Stimulated activated effector memory CD8-positive, alpha-beta T cell treated with anti-CD3 and anti-CD28 coated beads, Interleukin-12 subunit alpha, Interleukin-12 subunit beta, amount 100 ng/mL, for 72 hours (primary cell): ENCODE data around the gene KRTAP25-1.
A peak's percentile ranks its signal among the peaks of the same experiment; 100 is the strongest.

ENCODE experiments used
- ATAC-seq: fragments of 150-1000 bp; cut with Tn5 transposase; 2 replicates; pipeline ENCODE4 v1.10.0; 2021
- DNase-seq, 2 donors: peaks; one replicate each; pipeline ENCODE4 v3.0.0; 2021 to 2022; ENCODE audit warnings: low spot score in 2 of 2
- H3K27ac Mint-ChIP-seq: one replicate; pipeline ENCODE4 v1.8.0; 2022; ENCODE audit warnings: mild to moderate bottlenecking, mixed read lengths
- H3K36me3 Mint-ChIP-seq: one replicate; pipeline ENCODE4 v1.8.0; 2022; ENCODE audit warnings: mild to moderate bottlenecking, mixed read lengths
- H3K4me1 Mint-ChIP-seq: one replicate; pipeline ENCODE4 v1.8.0; 2022; ENCODE audit warnings: mixed read lengths
- H3K4me3 Mint-ChIP-seq: one replicate; pipeline ENCODE4 v1.8.0; 2022; ENCODE audit warnings: mild to moderate bottlenecking, mixed read lengths
- H3K9me3 Mint-ChIP-seq: one replicate; pipeline ENCODE4 v1.8.0; 2022; ENCODE audit warnings: mixed read lengths

Gene KRTAP25-1

GRCh38 chr21:30289215-30289614, at the start of gene KRTAP25-1:
KRTAP25-1 (minus strand) TSS chr21:30289514; CDS start chr21:30289490, 24 bp downstream.
- Mint-ChIP-seq H3K4me1 (no peaks in the 10 kb centered on the region), H3K9me3 (peaks cover 5% of the 10 kb centered on the region), H3K27ac (no peak within 1 kb of the TSS), H3K36me3 (no peaks in the 10 kb centered on the region), H3K4me3 (no peak within 1 kb of the TSS)
- ATAC-seq (no peak), DNase-seq (no peak)

DNA sequence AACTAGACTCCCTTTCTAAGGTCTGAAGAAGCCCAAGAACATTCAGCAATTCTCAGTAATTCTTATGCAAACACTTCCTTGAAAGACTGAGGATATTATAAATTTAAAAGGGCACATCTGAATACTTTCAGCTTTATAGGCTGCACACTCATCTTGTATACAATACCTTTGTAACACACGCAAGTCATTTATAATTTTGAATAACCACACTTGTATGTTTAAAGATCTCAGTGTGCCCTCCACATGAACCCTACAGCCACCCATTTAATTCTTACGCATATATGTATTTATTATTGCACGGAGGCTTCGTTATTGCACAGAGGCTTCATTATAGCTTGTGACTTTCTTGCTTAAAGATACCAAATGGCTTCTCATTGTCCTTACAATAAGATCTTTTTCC, 49.4 kb upstream of the KRTAP25-1 start:
- no peak for ATAC-seq
- Mint-ChIP-seq H3K36me3 (no peaks in the 10 kb centered on the region), H3K4me3 (no peak overlapping the region), H3K9me3 (no peaks in the 10 kb centered on the region), H3K27ac (no peak overlapping the region), H3K4me1 (no peaks in the 10 kb centered on the region)
- DNase-seq = no peak

GRCh38 chr21:30337772-30338171, 48.5 kb upstream of the KRTAP25-1 start:
- no peaks in the 10 kb centered on the region for H3K9me3 Mint-ChIP-seq
- no peaks in the 10 kb centered on the region for H3K4me1 Mint-ChIP-seq
- H3K36me3 Mint-ChIP-seq = no peaks in the 10 kb centered on the region
- no peak overlapping the region for H3K27ac Mint-ChIP-seq
- no peak overlapping the region for H3K4me3 Mint-ChIP-seq
- DNase-seq (no peak), ATAC-seq (no peak)

GRCh38 chr21:30337276-30337744, 48.0 kb upstream of the KRTAP25-1 start, which contains the start of gene KRTAP27-1:
KRTAP27-1 (minus strand) TSS chr21:30337694; CDS start chr21:30337668, 26 bp downstream.
- Mint-ChIP-seq H3K4me3 (no peak within 1 kb of the TSS), H3K4me1 (no peaks in the 10 kb centered on the region), H3K9me3 (no peaks in the 10 kb centered on the region), H3K36me3 (no peaks in the 10 kb centered on the region), H3K27ac (no peak within 1 kb of the TSS)
- ATAC-seq (no peak), DNase-seq (no peak)

DNA sequence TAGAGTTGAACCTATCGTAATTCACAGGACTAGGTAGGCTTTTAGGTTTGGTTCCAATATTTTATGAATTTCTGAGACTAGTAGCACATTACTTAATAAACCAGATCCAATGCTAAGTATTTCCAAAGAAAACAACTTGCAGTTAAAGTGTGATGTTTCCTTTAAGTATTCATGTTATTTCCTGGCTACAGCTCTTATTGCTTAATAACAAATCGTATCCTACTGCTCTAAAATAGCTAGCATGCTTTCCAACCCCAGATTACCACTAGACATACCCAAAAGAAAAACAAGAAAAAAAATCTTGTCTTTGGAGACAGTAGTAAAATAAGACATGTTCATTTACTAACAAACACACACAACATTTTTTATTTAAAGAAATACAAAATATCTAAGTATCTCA, 47.3 kb upstream of the KRTAP25-1 start:
- Mint-ChIP-seq H3K27ac (no peak overlapping the region), H3K4me3 (no peak overlapping the region), H3K9me3 (no peaks in the 10 kb centered on the region), H3K4me1 (no peaks in the 10 kb centered on the region), H3K36me3 (no peaks in the 10 kb centered on the region)
- ATAC-seq (no peak), DNase-seq (no peak)

DNA sequence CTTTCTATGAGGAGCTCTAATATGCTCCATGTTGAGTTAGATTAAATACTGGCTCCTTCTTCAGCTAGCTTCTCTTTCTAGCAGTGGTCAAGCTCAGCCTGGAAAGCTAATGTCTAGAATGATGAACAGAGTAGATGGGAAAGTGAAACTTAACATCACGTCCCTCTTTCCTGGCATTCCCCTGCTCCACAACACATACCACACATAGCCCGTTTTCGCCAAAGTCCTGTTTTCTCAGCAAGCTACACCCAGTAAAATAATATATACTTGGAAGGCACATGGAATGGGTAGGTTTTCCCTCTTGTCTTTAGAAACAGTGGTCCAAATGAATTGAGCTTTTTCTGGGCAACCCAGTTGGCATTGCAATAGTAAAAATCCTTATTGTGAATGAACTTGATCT, 44.4 kb upstream of the KRTAP25-1 start:
- Mint-ChIP-seq H3K9me3 (no peaks in the 10 kb centered on the region), H3K4me1 (no peaks in the 10 kb centered on the region), H3K4me3 (no peak overlapping the region), H3K36me3 (no peaks in the 10 kb centered on the region), H3K27ac (no peak overlapping the region)
- DNase-seq = no peak
- ATAC-seq = no peak

- Mint-ChIP-seq H3K27ac (no peak overlapping the region), H3K36me3 (no peaks in the 10 kb centered on the region), H3K9me3 (no peaks in the 10 kb centered on the region), H3K4me1 (no peaks in the 10 kb centered on the region), H3K4me3 (no peak overlapping the region)
- no peak for DNase-seq
- no peak for ATAC-seq
Observed at GRCh38 chr21:30332681-30333080, 43.4 kb upstream of the KRTAP25-1 start.

GRCh38 chr21:30329203-30329875, 40.0 kb upstream of the KRTAP25-1 start:
- Mint-ChIP-seq H3K27ac (no peak overlapping the region), H3K4me1 (no peaks in the 10 kb centered on the region), H3K9me3 (peaks cover 5% of the 10 kb centered on the region), H3K4me3 (no peak overlapping the region), H3K36me3 (no peaks in the 10 kb centered on the region)
- ATAC-seq (no peak), DNase-seq (no peak)

GRCh38 chr21:30326390-30326789, 37.1 kb upstream of the KRTAP25-1 start:
- Mint-ChIP-seq H3K4me3 (no peak overlapping the region), H3K9me3 (peaks cover 6% of the 10 kb centered on the region), H3K4me1 (no peaks in the 10 kb centered on the region), H3K27ac (no peak overlapping the region), H3K36me3 (no peaks in the 10 kb centered on the region)
- DNase-seq = no peak
- ATAC-seq = no peak

- Mint-ChIP-seq H3K4me3 (no peak within 1 kb of the TSS), H3K27ac (no peak within 1 kb of the TSS), H3K4me1 (no peaks in the 10 kb centered on the region), H3K36me3 (no peaks in the 10 kb centered on the region), H3K9me3 (peaks cover 17% of the 10 kb centered on the region)
- DNase-seq = no peak
- ATAC-seq = no peak
Observed at GRCh38 chr21:30320215-30320614, 30.9 kb upstream of the KRTAP25-1 start, which contains the start of gene KRTAP26-1. KRTAP26-1 (minus strand) TSS chr21:30320315; CDS start chr21:30320035, 280 bp downstream.

GRCh38 chr21:30315701-30316100, 26.4 kb upstream of the KRTAP25-1 start:
- Mint-ChIP-seq H3K9me3 (peaks cover 17% of the 10 kb centered on the region), H3K4me3 (no peak overlapping the region), H3K36me3 (no peaks in the 10 kb centered on the region), H3K4me1 (no peaks in the 10 kb centered on the region), H3K27ac (no peak overlapping the region)
- no peak for DNase-seq
- ATAC-seq = no peak

DNA sequence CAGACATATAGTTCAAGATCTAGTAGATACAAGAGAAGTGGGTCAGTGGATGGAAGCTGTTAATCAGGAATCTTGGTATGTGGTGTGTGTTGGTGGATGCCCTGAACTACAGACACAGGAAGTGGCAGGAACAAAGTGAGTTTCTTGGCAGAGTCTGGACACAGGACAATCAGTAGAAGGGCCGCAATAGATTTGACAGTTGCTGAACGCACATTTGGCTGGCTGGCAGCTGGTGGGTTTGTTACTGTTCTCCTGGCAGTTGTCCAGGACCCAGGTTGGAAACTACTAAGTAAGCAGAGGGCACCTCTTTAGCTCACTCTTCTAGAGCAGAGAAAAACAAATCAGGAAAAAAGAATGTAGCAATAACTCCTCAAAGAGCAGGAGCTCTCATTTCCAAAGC, 17.6 kb upstream of the KRTAP25-1 start:
- no peaks in the 10 kb centered on the region for H3K9me3 Mint-ChIP-seq
- no peak for ATAC-seq
- DNase-seq = no peak
- H3K4me3 Mint-ChIP-seq = no peak overlapping the region
- no peaks in the 10 kb centered on the region for H3K4me1 Mint-ChIP-seq
- no peaks in the 10 kb centered on the region for H3K36me3 Mint-ChIP-seq
- no peak overlapping the region for H3K27ac Mint-ChIP-seq

- H3K36me3 Mint-ChIP-seq = no peaks in the 10 kb centered on the region
- no peak overlapping the region for H3K27ac Mint-ChIP-seq
- DNase-seq (no peak), ATAC-seq (no peak)
- no peaks in the 10 kb centered on the region for H3K4me1 Mint-ChIP-seq
- no peak overlapping the region for H3K4me3 Mint-ChIP-seq
- H3K9me3 Mint-ChIP-seq = peaks cover 11% of the 10 kb centered on the region
Observed at GRCh38 chr21:30305136-30305535, 15.8 kb upstream of the KRTAP25-1 start.

- Mint-ChIP-seq H3K36me3 (no peaks in the 10 kb centered on the region), H3K4me1 (no peaks in the 10 kb centered on the region), H3K9me3 (peaks cover 5% of the 10 kb centered on the region), H3K27ac (no peak within 1 kb of the TSS), H3K4me3 (no peak within 1 kb of the TSS)
- ATAC-seq = peak; percentile 46
- DNase-seq = no peak
Observed at GRCh38 chr21:30282850-30283249, 6.5 kb downstream of the KRTAP25-1 start, which contains the start of gene KRTAP24-1. KRTAP24-1 (minus strand) TSS chr21:30282950; CDS start chr21:30282932, 18 bp downstream.

DNA sequence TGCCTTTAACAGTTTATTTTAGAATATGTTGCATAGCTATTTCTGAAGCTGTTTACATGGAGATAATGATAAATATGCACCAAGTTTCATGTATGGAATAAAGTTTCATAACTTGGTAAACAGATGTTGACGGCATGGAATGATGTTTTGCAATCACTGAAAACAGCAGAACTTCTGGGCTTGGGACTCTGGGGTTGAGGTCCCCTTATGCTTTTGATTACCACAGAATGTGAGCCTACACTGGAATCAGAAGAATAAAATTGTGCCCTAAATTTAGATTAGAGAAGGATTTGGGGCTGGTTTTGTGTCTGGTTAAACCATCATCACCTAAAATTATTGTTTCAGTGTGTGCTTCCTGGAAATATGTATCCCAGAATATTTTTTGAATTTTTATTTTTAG, 17.7 kb downstream of the KRTAP25-1 start:
- Mint-ChIP-seq H3K9me3 (no peaks in the 10 kb centered on the region), H3K4me3 (no peak overlapping the region), H3K4me1 (no peaks in the 10 kb centered on the region), H3K27ac (no peak overlapping the region), H3K36me3 (no peaks in the 10 kb centered on the region)
- no peak for ATAC-seq
- DNase-seq = no peak

- ATAC-seq (no peak), DNase-seq (no peak)
- H3K4me3 Mint-ChIP-seq = no peak overlapping the region
Observed at GRCh38 chr21:30271156-30271555, 18.2 kb downstream of the KRTAP25-1 start.

More at GRCh38 chr21:30271156-30271555, 18.2 kb downstream of the KRTAP25-1 start:
- H3K9me3 Mint-ChIP-seq = no peaks in the 10 kb centered on the region
- no peaks in the 10 kb centered on the region for H3K36me3 Mint-ChIP-seq
- no peaks in the 10 kb centered on the region for H3K4me1 Mint-ChIP-seq
- H3K27ac Mint-ChIP-seq = no peak overlapping the region
